ENCODE measurements around the gene C11orf21.

DNA sequence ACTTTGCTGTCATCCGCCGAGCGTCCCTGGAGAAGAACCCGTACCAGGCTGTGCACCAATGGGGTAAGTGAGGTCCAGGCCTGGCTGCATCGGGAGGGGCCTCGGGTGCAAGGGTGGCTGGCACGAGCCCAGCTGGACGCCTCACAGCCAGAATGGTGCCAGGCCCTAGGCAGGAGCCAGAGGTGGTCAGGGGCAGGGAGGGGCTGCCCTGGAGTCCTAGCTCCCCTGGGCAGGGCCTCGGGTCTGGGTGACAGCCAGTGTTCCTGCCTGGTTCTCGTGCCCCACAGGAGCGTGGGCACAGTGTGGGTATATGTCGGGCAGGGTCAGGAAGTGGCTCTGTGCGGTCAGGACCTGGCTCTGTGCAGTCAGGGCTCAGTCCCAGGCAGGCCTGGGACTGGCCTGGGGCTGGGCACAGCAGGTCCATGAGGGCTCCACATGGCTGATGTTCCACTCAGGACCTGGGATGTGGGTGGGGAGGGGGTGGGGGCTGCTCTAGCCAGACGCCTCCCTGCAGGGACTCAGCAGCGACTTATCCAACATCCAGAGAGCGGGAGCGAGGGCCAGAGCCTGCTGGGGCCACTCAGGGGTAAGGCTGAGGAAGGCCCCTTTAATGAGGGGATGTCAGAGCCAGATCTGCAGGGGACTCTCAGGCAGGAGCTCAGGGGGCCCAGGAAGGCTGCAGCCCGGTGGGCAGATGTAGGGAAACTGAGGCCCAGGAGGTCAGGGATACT, 1.3 kb upstream of the C11orf21 start:
- TF ChIP-seq, protein P1, sequence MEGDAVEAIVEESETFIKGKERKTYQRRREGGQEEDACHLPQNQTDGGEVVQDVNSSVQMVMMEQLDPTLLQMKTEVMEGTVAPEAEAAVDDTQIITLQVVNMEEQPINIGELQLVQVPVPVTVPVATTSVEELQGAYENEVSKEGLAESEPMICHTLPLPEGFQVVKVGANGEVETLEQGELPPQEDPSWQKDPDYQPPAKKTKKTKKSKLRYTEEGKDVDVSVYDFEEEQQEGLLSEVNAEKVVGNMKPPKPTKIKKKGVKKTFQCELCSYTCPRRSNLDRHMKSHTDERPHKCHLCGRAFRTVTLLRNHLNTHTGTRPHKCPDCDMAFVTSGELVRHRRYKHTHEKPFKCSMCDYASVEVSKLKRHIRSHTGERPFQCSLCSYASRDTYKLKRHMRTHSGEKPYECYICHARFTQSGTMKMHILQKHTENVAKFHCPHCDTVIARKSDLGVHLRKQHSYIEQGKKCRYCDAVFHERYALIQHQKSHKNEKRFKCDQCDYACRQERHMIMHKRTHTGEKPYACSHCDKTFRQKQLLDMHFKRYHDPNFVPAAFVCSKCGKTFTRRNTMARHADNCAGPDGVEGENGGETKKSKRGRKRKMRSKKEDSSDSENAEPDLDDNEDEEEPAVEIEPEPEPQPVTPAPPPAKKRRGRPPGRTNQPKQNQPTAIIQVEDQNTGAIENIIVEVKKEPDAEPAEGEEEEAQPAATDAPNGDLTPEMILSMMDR (IDR thresholded peaks at IDR 0.05) = no peak
- TF ChIP-seq POLR2A (IDR thresholded peaks at IDR 0.05) = no peak
- no peak for TF ChIP-seq POLR2AphosphoS5 (IDR thresholded peaks at IDR 0.05; ENCODE audit: insufficient read depth in 1 of 2, low read depth in 1 of 2)

Measured in vagina (tissue), 2 donors.